ENCODE data around the gene CMA1.
"Not testable (repeated sequence)": the region's sequence is repeated elsewhere in the genome, so short reads cannot be mapped to it uniquely, and the experiment has no call there.

- not testable (repeated sequence) for TF ChIP-seq CTCF (tag by site-specific recombination; IDR thresholded peaks at IDR 0.05); ZNF639 (tag by site-specific recombination; IDR thresholded peaks at IDR 0.05); ZNF146 (tag by site-specific recombination; IDR thresholded peaks at IDR 0.05); ZSCAN30 (tag by site-specific recombination; IDR thresholded peaks at IDR 0.05); ZNF239 (tag by site-specific recombination; IDR thresholded peaks at IDR 0.05); HOXD13 (CRISPR knock-in tag; IDR thresholded peaks at IDR 0.05; ENCODE audit: borderline replicate concordance); ZNF514 (tag by site-specific recombination; IDR thresholded peaks at IDR 0.05); ZNF362 (tag by site-specific recombination; IDR thresholded peaks at IDR 0.05); IKZF3 (tag by site-specific recombination; IDR thresholded peaks at IDR 0.05); ZNF76 (tag by site-specific recombination; IDR thresholded peaks at IDR 0.05; ENCODE audit: borderline replicate concordance, low read depth); RBAK (tag by site-specific recombination; IDR thresholded peaks at IDR 0.05); ZSCAN18 (tag by site-specific recombination; IDR thresholded peaks at IDR 0.05); ZNF785 (tag by site-specific recombination; IDR thresholded peaks at IDR 0.05); ATF2 (tag by site-specific recombination; IDR thresholded peaks at IDR 0.05; ENCODE audit: low read depth)
Observed at GRCh38 chr14:24549064-24549463, 41.0 kb upstream of the CMA1 start.

All from HEK293 (cell line).